Loucy (cell line): Measurements from ENCODE around the gene PLPP2.

Source experiments
- CTCF ChIP-seq: fragments of 200-600 bp; sonication (generic); conservative IDR thresholded peaks from 2 replicates; pipeline ENCODE4 v1.5.1; 2014; ENCODE audit warnings: mild to moderate bottlenecking, antibody characterized with exemption, low read length
- EZH2phosphoT487 ChIP-seq: fragments of 200-600 bp; IDR thresholded peaks from 2 replicates; pipeline ENCODE4 v1.6.1; 2018; ENCODE audit warnings: antibody characterized with exemption, mild to moderate bottlenecking, moderate library complexity, borderline replicate concordance

GRCh38 chr19:292951-293350 is 1.7 kb upstream of the PLPP2 start:
- TF ChIP-seq CTCF (no peak), EZH2phosphoT487 (no peak)
